ENCODE results near the gene RASGRF2.

RASGRF2 gene

DNA sequence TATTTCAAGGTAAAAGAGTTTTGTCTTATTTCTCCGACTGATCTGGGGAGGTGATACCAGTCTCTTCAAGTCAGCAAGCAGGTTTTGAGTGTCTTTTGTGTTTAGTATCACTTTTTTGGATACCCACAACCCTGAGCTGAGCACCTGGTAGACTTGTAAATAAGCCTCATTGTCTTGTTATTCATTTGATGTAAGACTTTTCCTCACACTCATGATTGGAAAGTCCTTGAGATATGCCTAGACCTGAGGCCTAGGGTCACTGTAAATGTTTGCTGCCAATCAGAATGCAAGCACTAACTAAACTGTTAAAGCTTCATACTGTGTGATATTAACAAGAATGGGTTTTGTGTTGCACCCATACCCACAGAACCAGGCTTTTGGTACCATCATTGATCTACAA, 172.2 kb downstream of the RASGRF2 start:
- TF ChIP-seq CTCF (IDR thresholded peaks at IDR 0.05; ENCODE audit: low read depth, low read length, missing control alignments): no peak
- no peak for DNase-seq (ENCODE audit: low read depth)
- no peak overlapping the region for H3K4me3 ChIP-seq (ENCODE audit: low read depth, low read length)

- TF ChIP-seq CTCF (IDR thresholded peaks at IDR 0.05; ENCODE audit: low read depth, low read length, missing control alignments): no peak
- H3K4me3 ChIP-seq (ENCODE audit: low read depth, low read length): no peak overlapping the region
- no peak for DNase-seq (ENCODE audit: low read depth)
Measured at GRCh38 chr5:81134066-81134465, 173.9 kb downstream of the RASGRF2 start.

DNA sequence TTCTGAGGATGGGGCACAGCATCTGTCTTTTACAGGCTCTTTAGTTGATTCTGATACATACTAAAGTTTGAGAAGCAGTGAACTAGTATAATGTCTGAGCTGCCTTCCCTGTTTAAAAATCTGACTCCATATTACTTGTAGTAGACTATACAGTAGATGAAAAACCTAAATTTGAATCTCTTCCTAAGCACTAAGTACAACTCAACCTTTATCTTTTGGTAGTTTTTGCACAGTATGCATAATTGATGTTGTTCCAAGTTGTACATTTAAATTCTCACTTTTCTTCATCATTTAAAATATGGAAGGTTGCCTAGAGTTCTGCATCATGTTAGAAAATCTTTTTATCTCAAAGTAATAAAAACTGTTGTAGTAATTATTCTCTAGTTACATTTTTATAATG, 174.4 kb downstream of the RASGRF2 start:
- TF ChIP-seq CTCF (IDR thresholded peaks at IDR 0.05; ENCODE audit: low read depth, low read length, missing control alignments): no peak
- DNase-seq (ENCODE audit: low read depth): no peak
- H3K4me3 ChIP-seq (ENCODE audit: low read depth, low read length): no peak overlapping the region

- no peak overlapping the region for H3K4me3 ChIP-seq (ENCODE audit: low read depth, low read length)
- TF ChIP-seq CTCF (IDR thresholded peaks at IDR 0.05; ENCODE audit: low read depth, low read length, missing control alignments): no peak
- no peak for DNase-seq (ENCODE audit: low read depth)
Measured at GRCh38 chr5:81136557-81136956, 176.4 kb downstream of the RASGRF2 start.

DNA sequence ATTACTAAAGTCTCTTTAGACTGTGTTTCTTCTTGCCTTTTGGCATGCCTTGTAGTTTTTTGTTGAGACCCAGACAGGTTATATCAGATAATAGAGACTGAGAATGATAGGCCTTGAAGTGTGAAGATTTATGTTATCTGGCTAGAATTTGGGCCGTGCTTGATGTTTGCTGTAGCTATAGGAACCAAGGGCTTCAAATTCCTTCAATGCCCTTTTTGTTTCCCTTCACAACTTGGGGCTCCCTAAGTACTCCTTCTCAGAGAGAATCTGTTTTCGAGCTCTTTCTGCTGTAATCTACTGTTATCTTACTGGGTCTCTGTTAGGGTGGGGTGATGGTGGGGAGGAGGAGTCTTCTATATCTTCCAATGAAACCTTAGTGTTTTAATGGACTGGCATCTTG, 177.7 kb downstream of the RASGRF2 start:
- no peak for DNase-seq (ENCODE audit: low read depth)
- TF ChIP-seq CTCF (IDR thresholded peaks at IDR 0.05; ENCODE audit: low read depth, low read length, missing control alignments): no peak
- H3K4me3 ChIP-seq (ENCODE audit: low read depth, low read length): no peak overlapping the region

GRCh38 chr5:81140441-81140840, 180.3 kb downstream of the RASGRF2 start:
- no peak for TF ChIP-seq CTCF (IDR thresholded peaks at IDR 0.05; ENCODE audit: low read depth, low read length, missing control alignments)
- DNase-seq (ENCODE audit: low read depth): no peak

GRCh38 chr5:81140943-81141342, 180.8 kb downstream of the RASGRF2 start:
- H3K4me3 ChIP-seq (ENCODE audit: low read depth, low read length): no peak overlapping the region
- TF ChIP-seq CTCF (IDR thresholded peaks at IDR 0.05; ENCODE audit: low read depth, low read length, missing control alignments): no peak
- DNase-seq (ENCODE audit: low read depth): no peak

More at GRCh38 chr5:81140441-81140840, 180.3 kb downstream of the RASGRF2 start:
- no peak overlapping the region for H3K4me3 ChIP-seq (ENCODE audit: low read depth, low read length)
